ENCODE measurements around the gene EZH1.

Gene EZH1

GRCh38 chr17:42706732-42707131 lies 38.1 kb downstream of the EZH1 start:
- no peak for DNase-seq

- no peak for DNase-seq
These were observed 39.9 kb downstream of the EZH1 start for GRCh38 chr17:42704837-42705494.

DNA sequence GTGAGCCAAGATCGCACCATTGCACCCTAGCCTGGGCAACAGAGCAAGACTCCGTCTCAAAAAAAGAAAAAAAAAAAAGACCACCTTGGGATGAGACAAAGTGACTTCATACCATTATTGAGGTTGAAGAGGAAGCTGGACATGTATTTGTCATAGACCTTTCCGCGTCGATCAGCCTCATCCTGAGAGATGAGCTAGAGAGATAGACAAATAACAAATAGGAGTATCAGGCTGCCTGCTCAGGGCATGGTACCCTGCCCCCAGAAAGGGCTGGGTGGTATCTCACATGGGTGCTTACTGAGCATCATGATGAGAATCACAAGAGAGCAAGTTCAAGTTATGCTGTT lies 40.4 kb downstream of the EZH1 start:
- no peak for DNase-seq

- DNase-seq, result no peak
These were observed 42.4 kb downstream of the EZH1 start for GRCh38 chr17:42702446-42702845.

- no peak for DNase-seq
These were observed 44.1 kb downstream of the EZH1 start for GRCh38 chr17:42700586-42701289.

GRCh38 chr17:42699415-42699740 lies 45.5 kb downstream of the EZH1 start:
- DNase-seq, result no peak

DNA sequence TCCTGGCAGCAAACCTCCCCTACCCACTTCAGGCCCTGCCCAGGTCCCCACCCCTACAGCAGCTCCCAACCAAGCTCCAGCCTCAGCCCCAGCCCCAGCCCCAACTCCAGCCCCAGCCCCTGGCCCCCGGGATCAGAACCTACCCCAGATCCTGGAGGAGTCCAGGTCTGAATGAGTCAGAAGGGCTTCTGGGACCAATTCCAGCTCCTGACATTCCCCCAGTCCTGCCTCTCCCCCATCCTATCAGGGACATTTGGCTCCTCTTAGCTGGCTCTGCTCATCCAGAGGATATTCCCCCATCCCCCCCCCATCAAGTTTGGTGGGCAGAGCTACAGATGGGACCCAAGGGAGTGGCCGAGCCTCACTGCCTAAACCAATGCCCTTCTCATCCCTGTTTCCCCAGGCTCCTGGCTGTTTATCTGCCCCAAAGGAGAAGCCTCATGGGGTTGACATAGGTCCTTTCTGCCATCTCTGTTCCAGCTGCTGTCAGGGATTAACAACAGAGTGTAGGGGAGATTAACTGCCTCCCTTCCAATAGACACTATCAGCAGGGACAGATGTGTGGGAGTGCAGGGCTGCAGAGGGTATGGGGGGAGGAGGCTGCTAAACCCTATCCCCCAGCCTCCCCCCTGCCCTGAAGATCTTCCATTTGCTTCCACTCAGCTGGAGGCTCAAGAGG lies 46.0 kb downstream of the EZH1 start:
- DNase-seq, result no peak

DNA sequence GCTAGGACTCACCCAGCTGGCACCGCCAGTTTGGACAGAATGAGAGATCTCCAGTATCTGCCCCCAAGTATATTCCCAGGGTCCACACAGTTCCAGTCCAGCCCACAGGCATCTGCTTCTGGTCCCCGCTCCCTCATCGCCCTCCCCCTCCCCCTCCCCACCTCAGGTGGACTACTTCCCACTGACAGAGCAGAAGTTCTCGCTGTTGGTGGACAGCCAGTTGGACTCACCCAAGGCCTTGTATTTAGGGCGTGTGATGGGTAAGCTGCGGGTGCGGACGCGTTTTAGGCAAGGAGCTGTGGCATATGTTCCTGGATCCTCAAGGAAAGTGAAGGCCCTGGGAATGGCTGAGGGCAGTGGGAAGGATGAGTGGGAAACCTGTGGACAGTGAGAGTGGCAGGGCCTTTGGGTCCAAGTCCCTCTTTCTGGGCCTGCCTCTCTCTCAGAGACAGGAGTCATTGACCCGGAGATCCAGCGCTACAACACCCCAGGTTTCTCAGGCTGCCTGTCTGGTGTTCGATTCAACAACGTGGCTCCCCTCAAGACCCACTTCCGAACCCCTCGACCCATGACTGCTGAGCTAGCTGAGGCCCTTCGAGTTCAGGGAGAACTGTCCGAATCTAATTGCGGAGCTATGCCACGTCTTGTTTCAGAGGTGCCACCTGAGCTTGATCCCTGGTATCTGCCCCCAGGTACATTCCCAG lies 47.6 kb downstream of the EZH1 start:
- no peak for DNase-seq

- DNase-seq, result no peak
These were observed 49.3 kb downstream of the EZH1 start for GRCh38 chr17:42695500-42695899.

GRCh38 chr17:42694524-42694923 lies 50.3 kb downstream of the EZH1 start:
- no peak for DNase-seq

GRCh38 chr17:42692489-42692888 lies 52.4 kb downstream of the EZH1 start:
- no peak for DNase-seq

DNA sequence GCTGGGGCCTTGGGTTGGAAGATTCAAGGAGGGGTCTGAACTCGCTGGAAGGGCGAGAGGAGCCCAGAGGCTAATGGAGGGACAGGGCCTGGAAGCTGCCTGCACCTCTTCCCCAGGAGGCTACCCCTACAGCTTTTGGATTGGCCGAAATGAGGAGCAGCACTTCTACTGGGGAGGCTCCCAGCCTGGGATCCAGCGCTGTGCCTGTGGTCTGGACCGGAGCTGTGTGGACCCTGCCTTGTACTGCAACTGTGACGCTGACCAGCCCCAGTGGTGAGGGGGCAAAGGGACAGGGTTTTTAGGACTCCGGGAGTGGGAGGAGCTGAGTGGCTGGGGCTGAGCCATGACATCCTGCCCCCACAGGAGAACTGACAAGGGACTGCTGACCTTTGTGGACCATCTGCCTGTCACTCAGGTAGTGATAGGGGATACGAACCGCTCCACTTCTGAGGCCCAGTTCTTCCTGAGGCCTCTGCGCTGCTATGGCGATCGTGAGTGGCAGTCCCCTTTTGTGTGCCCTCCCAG lies 53.8 kb downstream of the EZH1 start:
- no peak for DNase-seq

- DNase-seq, result no peak
These were observed 54.2 kb downstream of the EZH1 start for GRCh38 chr17:42690596-42690995.

DNA sequence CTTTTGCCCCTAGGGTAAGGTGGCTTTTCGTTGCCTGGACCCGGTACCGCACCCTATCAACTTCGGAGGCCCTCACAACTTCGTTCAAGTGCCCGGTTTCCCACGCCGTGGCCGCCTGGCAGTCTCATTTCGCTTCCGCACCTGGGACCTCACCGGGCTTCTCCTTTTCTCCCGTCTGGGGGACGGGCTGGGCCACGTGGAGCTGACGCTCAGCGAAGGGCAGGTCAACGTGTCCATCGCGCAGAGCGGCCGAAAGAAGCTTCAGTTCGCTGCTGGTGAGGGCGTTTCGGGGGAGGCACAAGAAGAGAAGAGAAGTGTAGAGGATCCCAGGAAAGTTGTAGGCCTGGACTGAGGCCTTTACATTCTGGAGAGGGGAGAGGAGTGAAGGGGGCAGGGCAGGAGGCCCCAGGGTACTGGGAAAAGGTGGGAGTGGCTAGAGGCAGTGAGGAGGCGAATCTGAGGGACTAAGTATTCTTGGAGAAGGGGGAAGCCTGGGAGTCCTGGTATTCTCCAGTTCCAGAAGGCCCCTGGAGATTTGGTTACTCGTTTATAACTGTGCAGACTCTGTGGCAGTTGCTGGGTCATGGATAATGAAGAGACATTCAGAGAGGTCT lies 57.0 kb downstream of the EZH1 start:
- no peak for DNase-seq

DNA sequence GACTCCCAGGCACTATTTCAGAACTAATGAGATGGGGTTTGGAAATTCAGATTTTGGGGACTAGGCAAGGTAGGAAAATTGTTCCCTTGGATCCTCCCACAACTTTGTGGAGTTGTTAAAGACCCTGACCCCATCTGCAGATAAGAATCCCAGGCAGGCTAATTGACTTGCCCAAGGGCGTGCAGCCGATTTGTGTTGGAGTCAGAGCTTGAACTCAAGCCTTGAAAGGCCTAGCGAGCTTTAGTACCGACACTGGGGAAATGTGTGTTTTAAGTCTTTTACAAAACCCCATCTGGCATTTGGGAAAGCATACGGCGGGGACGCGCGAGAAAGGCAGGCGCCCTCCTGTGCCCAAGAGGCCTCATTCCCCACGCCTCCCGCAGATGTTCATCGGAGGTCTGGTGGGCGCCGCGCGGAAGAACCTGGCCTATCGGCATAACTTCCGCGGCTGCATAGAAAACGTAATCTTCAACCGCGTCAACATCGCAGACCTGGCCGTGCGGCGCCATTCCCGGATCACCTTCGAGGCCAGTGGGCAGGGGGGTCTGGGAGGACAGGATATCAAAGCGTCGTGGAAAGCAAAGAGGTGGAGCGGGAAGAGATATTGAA lies 58.2 kb downstream of the EZH1 start:
- DNase-seq, result no peak

GRCh38 chr17:42685831-42686230 lies 59.0 kb downstream of the EZH1 start:
- DNase-seq, result no peak

- no peak for DNase-seq
These were observed 59.8 kb downstream of the EZH1 start for GRCh38 chr17:42684929-42685556.

GRCh38 chr17:42683407-42684034 lies 61.3 kb downstream of the EZH1 start:
- no peak for DNase-seq

DNA sequence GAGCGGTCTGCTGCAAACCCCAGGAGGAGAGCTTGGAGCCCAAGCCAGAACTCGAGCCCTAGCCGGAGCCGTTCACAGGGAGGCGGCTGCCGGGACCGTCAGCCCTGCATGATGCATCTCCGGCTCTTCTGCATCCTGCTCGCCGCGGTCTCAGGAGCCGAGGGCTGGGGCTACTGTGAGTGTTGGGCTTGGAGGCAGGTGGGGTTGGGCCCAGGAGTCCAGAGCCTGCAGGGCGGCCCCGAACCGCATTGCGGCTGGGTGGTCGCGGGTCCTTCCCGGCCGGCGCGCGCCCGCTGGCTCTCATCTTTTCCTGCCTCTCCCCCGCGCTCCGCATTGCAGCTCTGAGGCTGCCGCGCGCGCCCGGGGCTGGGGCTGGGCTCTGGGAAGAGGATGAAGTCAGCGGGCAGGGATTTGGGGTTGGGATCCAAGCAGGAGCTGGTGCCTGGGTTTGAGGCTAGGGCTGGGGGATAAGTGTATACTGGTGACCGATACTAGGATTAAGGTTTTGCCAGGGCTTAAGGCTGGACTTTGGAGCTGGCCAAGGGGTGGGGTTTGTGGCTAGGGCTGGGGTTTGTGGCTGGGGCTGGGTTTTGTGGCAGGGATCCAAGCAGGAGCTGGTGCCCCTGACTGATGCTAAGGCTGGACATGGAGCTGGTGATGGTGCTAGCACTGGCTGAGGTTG lies 62.0 kb downstream of the EZH1 start:
- peak; percentile 63 for DNase-seq

- DNase-seq, result peak; percentile 63
These were observed 62.7 kb downstream of the EZH1 start, which contains the start of gene CNTNAP1 for GRCh38 chr17:42681976-42682721. Gene CNTNAP1, plus strand, starts transcription at chr17:42682531. Its CDS starts 299 bp downstream, at chr17:42682830.

All from NCI-H748 treated with DMSO at 0.1 percent for 48 hours (cell line).